H1 (cell line): ENCODE measurements around the gene ALAS1. TPM values are rescaled to one million over a fixed set of nuclear protein-coding genes. Genes with fewer than 3 reads are reported as not detected.

Source experiments
- CTCF ChIA-PET: fragments of 300-600 bp; sonication (Branson Sonifier 250); formaldehyde crosslinking; loops from one replicate; lab custom pipeline; 2021; ENCODE audit not compliant: partially characterized antibody; lab: Charles Lee
- POLR2A ChIA-PET: fragments of 300-600 bp; sonication (Branson Sonifier 250); formaldehyde crosslinking; loops from one replicate; lab custom pipeline; 2021; ENCODE audit warnings: inconsistent platforms; ENCODE audit not compliant: partially characterized antibody; lab: Charles Lee
- DNase-seq, 2 experiments: peaks; one replicate each; pipeline versions ENCODE4 v3.0.0 to v3.0.0-alpha.2; 2010 to 2022; ENCODE audit warnings: low spot score in 2 of 2, low read depth in 1 of 2, mixed read lengths in 1 of 2
- FAIRE-seq: peaks from 2 replicates; lab custom pipeline; 2011; peaks lifted over from hg19 to GRCh38; lab: Jason Lieb, UNC
- H2AFZ ChIP-seq: 2 replicates; pipeline ENCODE4 v1.8.1; 2012; ENCODE audit warnings: low read length, inconsistent platforms
- H2AK5ac ChIP-seq: 2 replicates; pipeline ENCODE4 v1.6.1; 2013; ENCODE audit warnings: low read depth, low read length
- H2BK120ac ChIP-seq: replicated peaks from 2 replicates; pipeline ENCODE3; 2013; ENCODE audit warnings: low read depth, low read length, inconsistent platforms
- H2BK12ac ChIP-seq: 2 replicates; pipeline ENCODE4 v1.6.1; 2013; ENCODE audit warnings: low read depth, low read length
- H2BK15ac ChIP-seq: 2 replicates; pipeline ENCODE4 v1.6.1; 2013; ENCODE audit warnings: low read length
- H2BK20ac ChIP-seq: 2 replicates; pipeline ENCODE4 v1.6.1; 2013; ENCODE audit warnings: low read length
- H2BK5ac ChIP-seq: 2 replicates; pipeline ENCODE4 v1.6.1; 2013; ENCODE audit warnings: low read depth, low read length
- H3K14ac ChIP-seq: 2 replicates; pipeline ENCODE4 v1.6.1; 2013; ENCODE audit warnings: inconsistent platforms; ENCODE audit not compliant: insufficient read length
- H3K18ac ChIP-seq: 2 replicates; pipeline ENCODE4 v1.6.1; 2013; ENCODE audit warnings: low read length; ENCODE audit errors: extremely low read depth
- H3K23ac ChIP-seq: 2 replicates; pipeline ENCODE4 v1.6.1; 2013; ENCODE audit warnings: inconsistent platforms; ENCODE audit not compliant: insufficient read length
- H3K23me2 ChIP-seq: 2 replicates; pipeline ENCODE4 v1.6.1; 2013; ENCODE audit warnings: low read depth, low read length
- H3K27ac ChIP-seq: 2 replicates; pipeline ENCODE4 v1.6.1; 2011; ENCODE audit warnings: low read depth, low read length, inconsistent platforms
- H3K27me3 ChIP-seq, 4 experiments: replicated peaks in 1 of 4; 1 replicate in 1 of 4; 2 replicates in 3 of 4; pipeline versions ENCODE4 v1.6.1 to v1.8.1; 2011 to 2013; ENCODE audit warnings: low read length in 3 of 4, mild to moderate bottlenecking in 3 of 4, inconsistent platforms in 2 of 4, mixed read lengths in 2 of 4, moderate library complexity in 1 of 4; ENCODE audit not compliant: control insufficient read depth in 3 of 4, insufficient read depth in 3 of 4; ENCODE audit errors: extremely low read depth in 1 of 4
- H3K36me3 ChIP-seq, 4 experiments: 2 replicates each; pipeline versions ENCODE4 v1.6.1 to v1.8.1; 2011 to 2013; ENCODE audit warnings: mild to moderate bottlenecking in 4 of 4, low read length in 3 of 4, moderate library complexity in 2 of 4, control low read depth in 1 of 4, inconsistent platforms in 1 of 4; ENCODE audit not compliant: insufficient read depth in 4 of 4, control insufficient read depth in 2 of 4
- H3K4ac ChIP-seq: replicated peaks from 2 replicates; pipeline ENCODE3; 2013; ENCODE audit warnings: low read length, low read depth, mixed read lengths, inconsistent platforms; ENCODE audit not compliant: insufficient read length
- H3K4me1 ChIP-seq, 4 experiments: replicated peaks in 1 of 4; 1 replicate in 1 of 4; 2 replicates in 3 of 4; pipeline versions ENCODE4 v1.6.1 to v1.8.1; 2011 to 2013; ENCODE audit warnings: low read length in 3 of 4, inconsistent platforms in 2 of 4, mixed read lengths in 1 of 4; ENCODE audit not compliant: insufficient read depth in 4 of 4, control insufficient read depth in 3 of 4
- H3K4me2 ChIP-seq, 2 experiments: 2 replicates each; pipeline versions ENCODE4 v1.6.1 to v1.8.1; 2011 to 2013; ENCODE audit warnings: low read depth in 2 of 2, low read length in 2 of 2, control low read depth in 1 of 2, inconsistent platforms in 1 of 2, mild to moderate bottlenecking in 1 of 2; ENCODE audit not compliant: insufficient read depth in 1 of 2
- H3K4me3 ChIP-seq, 4 experiments: fragments of 200-600, 300-600 bp in 1 of 4; sonication (generic), shearing (Covaris generic), sonication (Bioruptor Twin) in 1 of 4; 2 replicates each; pipeline versions ENCODE4 v1.5.1 to v1.8.1; 2011 to 2016; ENCODE audit warnings: low read length in 4 of 4, low read depth in 3 of 4, control low read depth in 2 of 4, inconsistent platforms in 2 of 4, mild to moderate bottlenecking in 2 of 4, mixed read lengths in 1 of 4, moderate library complexity in 1 of 4; ENCODE audit not compliant: insufficient read depth in 2 of 4; ENCODE audit errors: extremely low read depth in 1 of 4
- H3K56ac ChIP-seq: replicated peaks from 2 replicates; pipeline ENCODE3; 2013; ENCODE audit warnings: low read depth, mild to moderate bottlenecking, mixed read lengths, low read length, inconsistent platforms; ENCODE audit not compliant: insufficient read length
- H3K79me1 ChIP-seq: 2 replicates; pipeline ENCODE4 v1.6.1; 2013; ENCODE audit warnings: low read depth, low read length, control low read depth
- H3K79me2 ChIP-seq, 2 experiments: 2 replicates each; pipeline versions ENCODE4 v1.6.1 to v1.8.1; 2012 to 2013; ENCODE audit warnings: low read length in 2 of 2, mild to moderate bottlenecking in 2 of 2, inconsistent platforms in 1 of 2; ENCODE audit not compliant: insufficient read depth in 2 of 2, control insufficient read depth in 1 of 2
- H3K9ac ChIP-seq, 4 experiments: replicated peaks in 1 of 4; 1 replicate in 1 of 4; 2 replicates in 3 of 4; pipeline versions ENCODE4 v1.6.1 to v1.8.1; 2011 to 2013; ENCODE audit warnings: low read depth in 3 of 4, low read length in 3 of 4, control low read depth in 2 of 4, mild to moderate bottlenecking in 2 of 4, moderate library complexity in 2 of 4, inconsistent platforms in 1 of 4; ENCODE audit errors: extremely low read depth in 1 of 4
- H3K9me3 ChIP-seq, 2 experiments: 2 replicates each; pipeline versions ENCODE4 v1.6.1 to v1.8.1; 2012 to 2013; ENCODE audit warnings: mild to moderate bottlenecking in 2 of 2, moderate library complexity in 2 of 2, control low read depth in 1 of 2, inconsistent platforms in 1 of 2, low read depth in 1 of 2, low read length in 1 of 2, mixed read lengths in 1 of 2; ENCODE audit not compliant: insufficient read depth in 2 of 2
- H4K20me1 ChIP-seq, 2 experiments: replicated peaks in 1 of 2; 2 replicates each; pipeline versions ENCODE3 to v1.8.1; 2011 to 2013; ENCODE audit warnings: inconsistent platforms in 2 of 2, low read length in 2 of 2, mild to moderate bottlenecking in 1 of 2; ENCODE audit not compliant: insufficient read depth in 2 of 2, control insufficient read depth in 1 of 2
- H4K5ac ChIP-seq: 2 replicates; pipeline ENCODE4 v1.6.1; 2013; ENCODE audit warnings: low read length, low read depth, mixed read lengths, inconsistent platforms; ENCODE audit not compliant: insufficient read length
- H4K8ac ChIP-seq: 2 replicates; pipeline ENCODE4 v1.8.0; 2013; ENCODE audit warnings: mild to moderate bottlenecking, moderate library complexity, low read length, inconsistent platforms; ENCODE audit not compliant: insufficient read depth; ENCODE audit errors: extremely low read depth
- H4K91ac ChIP-seq: replicated peaks from 2 replicates; pipeline ENCODE3; 2013; ENCODE audit warnings: low read length, mixed read lengths, inconsistent platforms; ENCODE audit not compliant: insufficient read length
- ATF2 ChIP-seq: IDR thresholded peaks from 2 replicates; pipeline ENCODE4 v1.6.1; 2012; ENCODE audit warnings: low read length, inconsistent platforms
- BCL11A ChIP-seq, 2 experiments: IDR thresholded peaks; one replicate each; pipeline ENCODE4 v1.6.1; 2011; ENCODE audit warnings: low read depth in 2 of 2, low read length in 2 of 2, mild to moderate bottlenecking in 2 of 2
- PHF8 ChIP-seq: fragments of 200-600 bp; sonication (generic); conservative IDR thresholded peaks from 2 replicates; pipeline ENCODE4 v1.7.1; 2012; ENCODE audit warnings: low read depth, mild to moderate bottlenecking, inconsistent platforms, low read length, moderate library complexity
- SP1 ChIP-seq: IDR thresholded peaks from 2 replicates; pipeline ENCODE4 v1.6.1; 2011; ENCODE audit warnings: low read depth, low read length
- WGBS, 2 experiments: shearing (Covaris generic) in 1 of 2; methylation state at CpG; one replicate each; pipeline versions ENCODE4 v1.1.6 to v1.1.7; 2013 to 2015; ENCODE audit warnings: low lambda C conversion rate in 2 of 2, mixed read lengths in 2 of 2, inconsistent platforms in 1 of 2, low coverage in 1 of 2, missing lambda C conversion rate in 1 of 2; ENCODE audit not compliant: insufficient replicate concordance in 2 of 2, insufficient coverage in 1 of 2, insufficient read length in 1 of 2; ENCODE audit errors: extremely low coverage in 1 of 2, missing lambda C conversion rate in 1 of 2; 5-methylcytosine and 5-hydroxymethylcytosine counted together
- polyA plus RNA-seq, 7 experiments: library from polyadenylated mRNA; depleted of rRNA in 3 of 7; stranded (reverse) in 5 of 7; unstranded in 2 of 7; fragments of >200 nt in 5 of 7; fragments of 200-250 nt in 2 of 7; gene quantifications; 1 replicate in 5 of 7; 2 replicates in 1 of 7; 4 replicates in 1 of 7; pipeline versions ENCODE4 v1.2.1 to v1.2.3, GENCODE V29; 2011 to 2013; ENCODE audit warnings: missing spikeins in 2 of 7, mixed read lengths in 2 of 7
- total RNA-seq: library from RNA; stranded (reverse); fragmentation: NEBNext Ultra II Directional; extraction: Animal tissue kit (Norgen Biotek cat#: 25700); gene quantifications from 2 replicates; pipeline ENCODE4 v1.2.1, GENCODE V29; 2021
- TF ChIP-seq, protein P1 (sequence below), 3 experiments: IDR thresholded peaks; 1 replicate in 2 of 3; 2 replicates in 1 of 3; pipeline versions ENCODE4 v1.5.1 to v1.6.1; 2011; ENCODE audit warnings: low read length in 3 of 3, mild to moderate bottlenecking in 3 of 3, inconsistent platforms in 2 of 3, low read depth in 1 of 3, moderate library complexity in 1 of 3; ENCODE audit not compliant: insufficient read depth in 1 of 3; ENCODE audit errors: control extremely low read depth in 1 of 3

Gene ALAS1
- total and polyA plus RNA-seq, 2 of the 8 experiments (the other 6 are each of a cell fraction or from before 2014, with no cell fraction given): 45.9 to 84.4 TPM

- WGBS, 2 experiments: 90% methylated on average over 5 of the region's 6 CpGs; no CpG with 5 or more reads in 1 of the 2 experiments
- no peak for FAIRE-seq
- H3K9ac ChIP-seq: no peak overlapping the region
These were observed 32.5 kb downstream of the ALAS1 start for GRCh38 chr3:52230461-52230860.

More at GRCh38 chr3:52230461-52230860, 32.5 kb downstream of the ALAS1 start:
- Histone ChIP-seq H3K4me1 (peaks cover 0 to 5% (median 3%) of the 10 kb centered on the region in 4 experiments; a peak in 5 of 7 replicates), H2BK120ac (no peak overlapping the region), H4K20me1 (peaks cover 10 to 12% of the 10 kb centered on the region in 2 experiments), H3K9me3 (no peaks in the 10 kb centered on the region), H2BK5ac (no peak overlapping the region), H3K18ac (no peak overlapping the region), H3K23me2 (no peaks in the 10 kb centered on the region), H3K4me3 (no peak overlapping the region), H3K56ac (no peak overlapping the region), H3K27ac (no peak overlapping the region), H3K79me2 (peaks cover 0 to 2% of the 10 kb centered on the region in 2 experiments; a peak in 1 of 4 replicates), H3K4ac (no peak overlapping the region), H2AK5ac (no peak overlapping the region), H2AFZ (no peak overlapping the region), H3K23ac (no peak overlapping the region), H2BK12ac (no peak overlapping the region), H3K27me3 (no peaks in the 10 kb centered on the region), H4K91ac (no peak overlapping the region), H3K79me1 (peaks cover 4% of the 10 kb centered on the region), H2BK15ac (no peak overlapping the region), H3K4me2 (no peak overlapping the region), H3K36me3 (peaks cover 5 to 17% (median 11%) of the 10 kb centered on the region in 4 experiments; a peak in 5 of 8 replicates), H4K5ac (no peak overlapping the region), H3K14ac (no peak overlapping the region), H2BK20ac (no peak overlapping the region), H4K8ac (no peak overlapping the region)
- POLR2A ChIA-PET: no interaction called here
- no peak for DNase-seq
- CTCF ChIA-PET: interaction anchor here (0.6 to 14.4 kb wide), 26 partner anchors 13 to 611 kb away, joined by 3 to 336 read pairs (median 6); partner anchors contain the start of genes PPM1M, TLR9 and WDR82
- TF ChIP-seq, protein P1, sequence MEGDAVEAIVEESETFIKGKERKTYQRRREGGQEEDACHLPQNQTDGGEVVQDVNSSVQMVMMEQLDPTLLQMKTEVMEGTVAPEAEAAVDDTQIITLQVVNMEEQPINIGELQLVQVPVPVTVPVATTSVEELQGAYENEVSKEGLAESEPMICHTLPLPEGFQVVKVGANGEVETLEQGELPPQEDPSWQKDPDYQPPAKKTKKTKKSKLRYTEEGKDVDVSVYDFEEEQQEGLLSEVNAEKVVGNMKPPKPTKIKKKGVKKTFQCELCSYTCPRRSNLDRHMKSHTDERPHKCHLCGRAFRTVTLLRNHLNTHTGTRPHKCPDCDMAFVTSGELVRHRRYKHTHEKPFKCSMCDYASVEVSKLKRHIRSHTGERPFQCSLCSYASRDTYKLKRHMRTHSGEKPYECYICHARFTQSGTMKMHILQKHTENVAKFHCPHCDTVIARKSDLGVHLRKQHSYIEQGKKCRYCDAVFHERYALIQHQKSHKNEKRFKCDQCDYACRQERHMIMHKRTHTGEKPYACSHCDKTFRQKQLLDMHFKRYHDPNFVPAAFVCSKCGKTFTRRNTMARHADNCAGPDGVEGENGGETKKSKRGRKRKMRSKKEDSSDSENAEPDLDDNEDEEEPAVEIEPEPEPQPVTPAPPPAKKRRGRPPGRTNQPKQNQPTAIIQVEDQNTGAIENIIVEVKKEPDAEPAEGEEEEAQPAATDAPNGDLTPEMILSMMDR (IDR thresholded peaks at IDR 0.05; ENCODE audit: control extremely low read depth in 1 of 3, insufficient read depth in 1 of 3, low read depth in 1 of 3, low read length in 3 of 3): no peak
- no peak for TF ChIP-seq BCL11A (IDR thresholded peaks at IDR 0.05; ENCODE audit: low read depth in 2 of 2, low read length in 2 of 2)
- TF ChIP-seq PHF8: no peak
- TF ChIP-seq ATF2: no peak
- no peak for TF ChIP-seq SP1
